UCSD-AML1 (cell line): ENCODE measurements around the gene LSMEM2.

ENCODE experiments used
- DNase-seq: peaks from one replicate; lab custom pipeline; 2025; ENCODE audit not compliant: unreplicated experiment; lab: John Stamatoyannopoulos, UW

The LSMEM2 gene

GRCh38 chr3:50337175-50337861, 58.4 kb downstream of the LSMEM2 start:
- DNase-seq: peak; percentile 98
